ENCODE results near the gene CCRL2. TPM values are rescaled to one million over a fixed set of nuclear protein-coding genes. Genes with fewer than 3 reads are reported as not detected.

CCRL2 gene
- total RNA-seq, 1 experiment from 2014 or later = not detected

DNA sequence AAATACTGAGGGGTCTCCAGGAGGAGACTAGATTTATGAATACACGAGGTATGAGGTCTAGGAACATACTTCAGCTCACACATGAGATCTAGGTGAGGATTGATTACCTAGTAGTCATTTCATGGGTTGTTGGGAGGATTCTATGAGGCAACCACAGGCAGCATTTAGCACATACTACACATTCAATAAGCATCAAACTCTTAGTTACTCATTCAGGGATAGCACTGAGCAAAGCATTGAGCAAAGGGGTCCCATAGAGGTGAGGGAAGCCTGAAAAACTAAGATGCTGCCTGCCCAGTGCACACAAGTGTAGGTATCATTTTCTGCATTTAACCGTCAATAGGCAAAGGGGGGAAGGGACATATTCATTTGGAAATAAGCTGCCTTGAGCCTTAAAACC is 31.8 kb upstream of the CCRL2 start:
- H2BK15ac ChIP-seq (ENCODE audit: low read depth, low read length) = no peak overlapping the region
- H4K5ac ChIP-seq (ENCODE audit: insufficient read length, low read depth, low read length) = no peak overlapping the region
- H2BK12ac ChIP-seq (ENCODE audit: insufficient read length, low read depth, low read length) = no peak overlapping the region
- H3K18ac ChIP-seq (ENCODE audit: insufficient read length, low read depth, low read length) = no peak overlapping the region
- no peak overlapping the region for H3K4ac ChIP-seq (ENCODE audit: low read depth, low read length)
- peaks cover 14 to 16% of the 10 kb centered on the region in 2 experiments for H3K4me1 Mint-ChIP-seq
- H3K27me3 ChIP-seq (ENCODE audit: insufficient read depth, low read length) = no peaks in the 10 kb centered on the region
- no peak overlapping the region for H2BK120ac ChIP-seq (ENCODE audit: low read depth, low read length, poor library complexity, severe bottlenecking)
- no peak overlapping the region for H2AFZ ChIP-seq (ENCODE audit: low read length)
- H3K4me2 ChIP-seq (ENCODE audit: insufficient read depth, insufficient read length, low read length) = no peak overlapping the region
- H2BK5ac ChIP-seq (ENCODE audit: insufficient read length, low read length) = no peak overlapping the region
- no peak for DNase-seq
- no peak overlapping the region for H4K91ac ChIP-seq (ENCODE audit: insufficient read length, low read depth, low read length)
- peaks cover 7% of the 10 kb centered on the region for H3K4me1 ChIP-seq (ENCODE audit: insufficient read depth, low read length)
- no peak overlapping the region for H3K4me3 Mint-ChIP-seq
- H3K23me2 ChIP-seq (ENCODE audit: insufficient read length, low read depth, low read length, poor library complexity, severe bottlenecking) = peaks cover 2% of the 10 kb centered on the region
- no peak overlapping the region for H3T11ph ChIP-seq (ENCODE audit: low read length)
- no peak overlapping the region for H3K9ac ChIP-seq (ENCODE audit: extremely low read depth, insufficient read length, low read length)
- H3K36me3 Mint-ChIP-seq (ENCODE audit: insufficient read depth in 1 of 3, low read depth in 3 of 3) = no peaks in the 10 kb centered on the region
- no peaks in the 10 kb centered on the region for H3K79me1 ChIP-seq (ENCODE audit: insufficient read depth, low read depth, low read length, poor library complexity, severe bottlenecking)
- H3K9me3 ChIP-seq (ENCODE audit: control insufficient read depth, low read depth, low read length) = no peaks in the 10 kb centered on the region
- H3K27ac Mint-ChIP-seq = no peak overlapping the region
- no peak overlapping the region for H3K14ac ChIP-seq (ENCODE audit: insufficient read depth, low read length)
- no peak overlapping the region for H3K27ac ChIP-seq (ENCODE audit: insufficient read length, low read depth, low read length)
- H3K56ac ChIP-seq (ENCODE audit: insufficient read length, low read depth, low read length) = no peak overlapping the region
- no peak overlapping the region for H3K23ac ChIP-seq (ENCODE audit: insufficient read length, low read depth, low read length)
- H4K8ac ChIP-seq (replicated peaks; ENCODE audit: insufficient read length, low read depth, low read length) = no peak overlapping the region
- no peak overlapping the region for H2BK20ac ChIP-seq (ENCODE audit: low read depth, low read length, poor library complexity, severe bottlenecking)
- H4K20me1 ChIP-seq (ENCODE audit: control insufficient read depth, insufficient read depth, insufficient read length) = no peaks in the 10 kb centered on the region
- H3K27me3 Mint-ChIP-seq (ENCODE audit: low read depth) = peaks cover 17% of the 10 kb centered on the region
- H2AK5ac ChIP-seq (ENCODE audit: insufficient read length, low read length) = no peak overlapping the region
- TF ChIP-seq, protein P1, sequence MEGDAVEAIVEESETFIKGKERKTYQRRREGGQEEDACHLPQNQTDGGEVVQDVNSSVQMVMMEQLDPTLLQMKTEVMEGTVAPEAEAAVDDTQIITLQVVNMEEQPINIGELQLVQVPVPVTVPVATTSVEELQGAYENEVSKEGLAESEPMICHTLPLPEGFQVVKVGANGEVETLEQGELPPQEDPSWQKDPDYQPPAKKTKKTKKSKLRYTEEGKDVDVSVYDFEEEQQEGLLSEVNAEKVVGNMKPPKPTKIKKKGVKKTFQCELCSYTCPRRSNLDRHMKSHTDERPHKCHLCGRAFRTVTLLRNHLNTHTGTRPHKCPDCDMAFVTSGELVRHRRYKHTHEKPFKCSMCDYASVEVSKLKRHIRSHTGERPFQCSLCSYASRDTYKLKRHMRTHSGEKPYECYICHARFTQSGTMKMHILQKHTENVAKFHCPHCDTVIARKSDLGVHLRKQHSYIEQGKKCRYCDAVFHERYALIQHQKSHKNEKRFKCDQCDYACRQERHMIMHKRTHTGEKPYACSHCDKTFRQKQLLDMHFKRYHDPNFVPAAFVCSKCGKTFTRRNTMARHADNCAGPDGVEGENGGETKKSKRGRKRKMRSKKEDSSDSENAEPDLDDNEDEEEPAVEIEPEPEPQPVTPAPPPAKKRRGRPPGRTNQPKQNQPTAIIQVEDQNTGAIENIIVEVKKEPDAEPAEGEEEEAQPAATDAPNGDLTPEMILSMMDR (conservative IDR thresholded peaks at IDR 0.05) = no peak
- no peaks in the 10 kb centered on the region for H3K79me2 ChIP-seq (ENCODE audit: insufficient read depth, low read length)
- no CpG with 5 or more reads among the region's 2 CpGs for WGBS (ENCODE audit: extremely low coverage, insufficient read length, low lambda C conversion rate)
- H3K9me3 Mint-ChIP-seq = no peaks in the 10 kb centered on the region

All from H9 (cell line).